ENCODE data around the gene CTDSP2.
"Not testable (repeated sequence)": the region's sequence is repeated elsewhere in the genome, so short reads cannot be mapped to it uniquely, and the experiment has no call there.

CTDSP2 gene

GRCh38 chr12:57833672-57834071 lies 12.9 kb downstream of the CTDSP2 start:
- DNase-seq, result no peak

- no peak for DNase-seq
Measured at GRCh38 chr12:57832966-57833365, 13.6 kb downstream of the CTDSP2 start.

GRCh38 chr12:57830393-57830792 lies 16.1 kb downstream of the CTDSP2 start:
- DNase-seq, result no peak

GRCh38 chr12:57829025-57829777 lies 17.3 kb downstream of the CTDSP2 start:
- no peak for DNase-seq

- DNase-seq, result no peak
Measured at GRCh38 chr12:57826966-57827365, 19.6 kb downstream of the CTDSP2 start.

GRCh38 chr12:57826400-57826799 lies 20.1 kb downstream of the CTDSP2 start:
- no peak for DNase-seq

GRCh38 chr12:57825451-57825850 lies 21.1 kb downstream of the CTDSP2 start:
- DNase-seq, result no peak

- no peak for DNase-seq
Measured at GRCh38 chr12:57823908-57824640, 22.5 kb downstream of the CTDSP2 start.

GRCh38 chr12:57823131-57823907 lies 23.2 kb downstream of the CTDSP2 start:
- DNase-seq, result no peak

GRCh38 chr12:57822392-57823130 lies 24.0 kb downstream of the CTDSP2 start:
- no peak for DNase-seq

GRCh38 chr12:57821474-57822214 lies 24.9 kb downstream of the CTDSP2 start:
- DNase-seq, result no peak

- not testable (repeated sequence) for DNase-seq
Measured at GRCh38 chr12:57821015-57821414, 25.5 kb downstream of the CTDSP2 start.

GRCh38 chr12:57820119-57820518 lies 26.4 kb downstream of the CTDSP2 start:
- not testable (repeated sequence) for DNase-seq

- not testable (repeated sequence) for DNase-seq
Measured at GRCh38 chr12:57817990-57818331, 28.6 kb downstream of the CTDSP2 start.

GRCh38 chr12:57817261-57817989 lies 29.1 kb downstream of the CTDSP2 start:
- DNase-seq, result no peak

- DNase-seq, result no peak
Measured at GRCh38 chr12:57816855-57817151, 29.7 kb downstream of the CTDSP2 start.

- DNase-seq, result no peak
Measured at GRCh38 chr12:57816001-57816854, 30.3 kb downstream of the CTDSP2 start.

- DNase-seq, result no peak
Measured at GRCh38 chr12:57815177-57816000, 31.1 kb downstream of the CTDSP2 start.

- DNase-seq, result no peak
Measured at GRCh38 chr12:57813971-57814772, 32.4 kb downstream of the CTDSP2 start.

Measured in CD4-positive, alpha-beta T cell treated with Interleukin-10 for 1 hour (primary cell).